Measurements from ENCODE around the gene SMAD3. TPM values are rescaled to one million over a fixed set of nuclear protein-coding genes. Genes with fewer than 3 reads are reported as not detected.
"Not testable (repeated sequence)": the region's sequence is repeated elsewhere in the genome, so short reads cannot be mapped to it uniquely, and the experiment has no call there.

SMAD3 gene
- 10 to 100 TPM; 23.2 to 25.7 (median 24.4) TPM for total RNA-seq

DNA sequence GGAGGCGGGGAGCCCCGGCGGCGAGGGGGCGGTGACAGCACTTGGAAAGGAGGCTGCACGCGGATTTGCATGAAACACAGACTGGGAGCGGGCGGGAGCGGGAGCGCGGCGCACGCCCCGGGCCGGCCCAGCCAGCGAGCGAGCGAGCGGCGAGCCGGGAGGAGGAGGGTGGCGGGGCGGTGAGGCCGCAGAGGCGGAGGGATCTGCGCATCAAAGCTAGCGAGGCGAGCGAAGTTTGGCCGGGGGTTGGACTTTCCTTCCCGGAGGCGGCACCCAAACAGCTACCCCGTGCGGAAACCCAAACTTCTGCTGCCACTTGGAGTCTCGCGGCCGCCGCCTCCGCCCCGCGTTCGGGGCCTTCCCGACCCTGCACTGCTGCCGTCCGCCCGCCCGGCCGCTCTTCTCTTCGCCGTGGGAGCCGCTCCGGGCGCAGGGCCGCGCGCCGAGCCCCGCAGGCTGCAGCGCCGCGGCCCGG lies at the start of gene SMAD3:
Gene SMAD3 (plus strand): TSS at position 72 of the 475 bp plus-strand sequence. CDS start 553 bp downstream, outside the sequence.
- H3K4me1 Mint-ChIP-seq (ENCODE audit: low read depth): peaks cover 64% of the 10 kb centered on the region
- H3K9me3 Mint-ChIP-seq: no peaks in the 10 kb centered on the region
- peak; percentile 51 to 52 for ATAC-seq
- peak; percentile 68 for DNase-seq
- no peaks in the 10 kb centered on the region for H3K27me3 Mint-ChIP-seq (ENCODE audit: low read depth)
- peak within 1 kb of the TSS; percentile 95 for H3K4me3 Mint-ChIP-seq
- H3K36me3 Mint-ChIP-seq (ENCODE audit: insufficient read depth): peaks cover 7% of the 10 kb centered on the region

DNA sequence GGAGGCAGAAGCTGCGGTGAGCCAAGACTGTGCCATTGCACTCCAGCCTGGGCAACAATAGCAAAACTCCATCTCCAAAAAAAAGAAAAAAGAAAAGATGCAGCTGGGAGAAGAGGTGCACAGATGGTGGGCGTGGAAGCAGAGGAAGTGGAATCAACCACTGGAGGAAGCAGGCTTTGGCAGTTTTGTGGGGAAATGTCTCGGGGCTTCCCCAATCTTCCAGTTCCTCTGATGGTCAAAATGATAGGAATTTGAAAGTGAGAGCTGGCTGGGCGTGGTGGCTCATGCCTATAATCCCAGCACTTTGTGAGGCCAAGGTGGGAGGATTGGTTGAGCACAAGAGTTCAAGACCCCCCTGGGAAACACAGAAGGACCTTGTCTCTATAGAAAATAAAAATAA lies 48.1 kb upstream of the SMAD3 start:
- Mint-ChIP-seq H3K9me3 (no peaks in the 10 kb centered on the region), H3K4me1 (ENCODE audit: low read depth) (peaks cover 5% of the 10 kb centered on the region), H3K36me3 (ENCODE audit: insufficient read depth) (no peaks in the 10 kb centered on the region), H3K27me3 (ENCODE audit: low read depth) (no peaks in the 10 kb centered on the region), H3K4me3 (no peak overlapping the region)
- ATAC-seq: no peak
- DNase-seq: no peak

DNA sequence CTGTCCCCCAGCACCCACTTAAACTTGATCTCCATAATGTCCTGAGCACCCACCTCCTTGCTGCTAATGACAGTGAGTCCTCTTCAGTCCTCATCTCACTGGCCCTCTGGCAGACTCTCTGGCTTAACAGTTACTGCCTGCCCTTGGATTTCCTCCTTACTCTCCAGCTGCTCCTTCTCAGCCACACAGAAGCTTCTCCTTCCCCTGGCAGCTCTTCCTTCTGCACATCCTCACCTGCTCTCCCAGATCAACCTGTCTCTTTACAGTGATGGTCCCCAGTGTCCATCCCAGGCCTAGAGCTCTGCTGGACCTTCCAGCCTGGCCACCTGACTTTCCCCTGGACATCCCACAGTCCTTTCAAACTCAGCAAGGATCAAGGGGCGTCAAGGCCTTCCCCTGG lies 47.4 kb upstream of the SMAD3 start:
- no peaks in the 10 kb centered on the region for H3K9me3 Mint-ChIP-seq
- no peaks in the 10 kb centered on the region for H3K27me3 Mint-ChIP-seq (ENCODE audit: low read depth)
- H3K4me1 Mint-ChIP-seq (ENCODE audit: low read depth): peaks cover 5% of the 10 kb centered on the region
- ATAC-seq: no peak
- no peak overlapping the region for H3K4me3 Mint-ChIP-seq
- DNase-seq: no peak
- H3K36me3 Mint-ChIP-seq (ENCODE audit: insufficient read depth): no peaks in the 10 kb centered on the region

DNA sequence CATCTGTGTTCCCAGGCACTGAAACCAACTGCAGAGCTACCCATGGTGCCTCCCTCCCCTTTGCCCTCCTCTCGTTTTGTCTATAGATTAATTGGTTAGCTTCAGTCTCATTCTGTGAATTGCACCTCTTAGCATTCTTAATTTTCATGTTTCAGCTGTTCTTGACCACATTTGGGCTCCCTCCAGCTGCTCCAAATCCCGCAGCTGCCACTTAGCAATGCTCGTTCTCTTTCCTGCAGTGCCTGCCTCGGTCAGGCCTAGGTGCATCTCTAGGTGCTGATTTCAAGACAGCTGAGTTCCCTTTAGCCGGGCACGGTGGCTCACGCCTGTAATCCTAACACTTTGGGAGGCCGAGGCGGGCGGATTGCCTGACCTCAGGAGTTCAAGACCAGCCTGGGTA lies 47.0 kb upstream of the SMAD3 start:
- H3K36me3 Mint-ChIP-seq (ENCODE audit: insufficient read depth): no peaks in the 10 kb centered on the region
- ATAC-seq (no peak), DNase-seq (no peak)
- H3K4me3 Mint-ChIP-seq: no peak overlapping the region
- H3K4me1 Mint-ChIP-seq (ENCODE audit: low read depth): peaks cover 5% of the 10 kb centered on the region
- no peaks in the 10 kb centered on the region for H3K27me3 Mint-ChIP-seq (ENCODE audit: low read depth)
- no peaks in the 10 kb centered on the region for H3K9me3 Mint-ChIP-seq

DNA sequence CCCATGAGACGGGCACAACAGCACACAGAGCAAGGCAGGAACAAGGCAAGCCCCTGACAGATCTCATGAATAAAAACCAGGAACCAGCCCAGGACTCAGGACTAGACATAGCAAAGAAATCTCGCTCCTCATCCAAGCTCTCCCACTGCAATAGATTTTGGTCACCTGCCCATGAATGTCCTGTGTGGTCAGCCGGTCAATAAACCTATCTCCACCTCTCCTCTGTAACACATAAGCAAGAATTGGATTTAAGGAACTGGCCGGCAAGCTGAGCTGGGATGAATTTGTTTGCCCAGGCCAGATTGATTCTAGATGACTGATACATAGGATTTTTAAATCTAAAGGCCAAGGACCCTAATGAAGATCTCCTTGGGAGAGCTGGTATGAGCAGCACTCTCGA lies 46.3 kb upstream of the SMAD3 start:
- no peak for DNase-seq
- Mint-ChIP-seq H3K36me3 (ENCODE audit: insufficient read depth) (no peaks in the 10 kb centered on the region), H3K4me1 (ENCODE audit: low read depth) (peaks cover 6% of the 10 kb centered on the region), H3K4me3 (no peak overlapping the region), H3K9me3 (no peaks in the 10 kb centered on the region), H3K27me3 (ENCODE audit: low read depth) (no peaks in the 10 kb centered on the region)
- ATAC-seq: no peak

DNA sequence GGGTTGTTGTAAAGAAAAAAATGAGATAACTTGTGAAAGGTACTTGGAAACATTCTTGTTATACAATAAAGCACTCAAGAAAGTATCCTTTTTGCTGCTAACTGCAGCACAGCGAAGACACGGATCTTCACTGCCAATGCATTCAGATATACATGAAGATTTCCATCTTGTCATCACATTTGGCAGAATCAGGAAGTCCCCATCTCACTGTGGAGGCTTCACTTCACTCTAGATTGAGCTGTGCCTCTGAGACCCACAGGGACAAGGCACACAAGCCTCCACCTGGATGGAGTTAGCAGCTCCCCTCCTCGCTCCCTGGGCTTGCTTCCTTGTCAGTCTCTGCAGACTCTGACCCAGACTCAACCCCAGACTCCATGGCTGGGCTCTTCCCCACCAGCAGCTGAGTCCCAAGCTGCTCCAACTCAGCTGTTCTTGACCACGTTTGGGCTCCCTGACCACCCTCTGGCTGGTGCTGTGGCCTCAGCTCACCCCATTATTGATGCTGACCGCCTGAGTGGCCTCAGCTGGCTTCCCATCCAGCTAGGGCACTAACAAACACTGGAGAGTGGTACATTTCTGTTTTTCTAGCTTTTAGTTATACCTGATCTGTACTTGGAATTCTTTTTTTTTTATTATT lies 45.4 kb upstream of the SMAD3 start:
- Mint-ChIP-seq H3K27me3 (ENCODE audit: low read depth) (no peaks in the 10 kb centered on the region), H3K4me3 (no peak overlapping the region), H3K4me1 (ENCODE audit: low read depth) (peaks cover 15% of the 10 kb centered on the region), H3K36me3 (ENCODE audit: insufficient read depth) (no peaks in the 10 kb centered on the region), H3K9me3 (no peaks in the 10 kb centered on the region)
- ATAC-seq (no peak), DNase-seq (no peak)

DNA sequence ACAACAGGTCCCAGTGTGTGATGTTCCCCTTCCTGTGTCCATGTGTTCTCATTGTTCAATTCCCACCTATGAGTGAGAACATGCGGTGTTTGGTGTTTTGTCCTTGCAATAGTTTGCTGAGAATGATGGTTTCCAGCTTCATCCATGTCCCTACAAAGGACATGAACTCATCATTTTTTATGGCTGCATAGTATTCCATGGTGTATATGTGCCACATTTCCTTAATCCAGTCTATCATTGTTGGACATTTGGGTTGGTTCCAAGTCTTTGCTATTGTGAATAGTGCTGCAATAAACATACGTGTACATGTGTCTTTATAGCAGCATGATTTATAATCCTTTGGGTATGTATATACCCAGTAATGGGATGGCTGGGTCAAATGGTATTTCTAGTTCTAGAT lies 44.7 kb upstream of the SMAD3 start:
- H3K36me3 Mint-ChIP-seq (ENCODE audit: insufficient read depth); ATAC-seq; DNase-seq; H3K9me3 Mint-ChIP-seq; H3K27me3 Mint-ChIP-seq (ENCODE audit: low read depth); H3K4me3 Mint-ChIP-seq: not testable (repeated sequence)
- peaks cover 19% of the 10 kb centered on the region for H3K4me1 Mint-ChIP-seq (ENCODE audit: low read depth)

DNA sequence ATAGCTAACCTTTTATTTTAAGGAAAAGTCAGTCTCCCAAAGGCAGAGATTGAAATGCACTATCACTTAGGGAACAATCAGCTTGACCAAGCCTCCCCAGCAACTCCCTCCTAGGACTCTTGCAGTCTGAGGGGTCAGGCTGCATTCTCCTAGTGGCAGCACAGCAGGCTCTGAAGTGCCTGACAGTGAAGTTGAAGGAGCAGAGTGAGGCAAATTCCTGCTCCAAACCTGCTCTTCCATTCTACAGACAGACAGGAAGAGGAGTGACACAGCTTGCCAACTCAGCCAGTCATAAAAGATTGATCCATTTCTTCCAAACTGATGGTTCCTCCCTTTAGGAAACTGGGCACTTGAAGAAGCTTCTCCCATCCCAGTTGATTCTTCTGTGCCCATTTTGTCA lies 43.9 kb upstream of the SMAD3 start:
- no peaks in the 10 kb centered on the region for H3K27me3 Mint-ChIP-seq (ENCODE audit: low read depth)
- no peak for DNase-seq
- no peak overlapping the region for H3K4me3 Mint-ChIP-seq
- H3K4me1 Mint-ChIP-seq (ENCODE audit: low read depth): peaks cover 22% of the 10 kb centered on the region
- H3K36me3 Mint-ChIP-seq (ENCODE audit: insufficient read depth): no peaks in the 10 kb centered on the region
- no peak for ATAC-seq
- no peaks in the 10 kb centered on the region for H3K9me3 Mint-ChIP-seq

DNA sequence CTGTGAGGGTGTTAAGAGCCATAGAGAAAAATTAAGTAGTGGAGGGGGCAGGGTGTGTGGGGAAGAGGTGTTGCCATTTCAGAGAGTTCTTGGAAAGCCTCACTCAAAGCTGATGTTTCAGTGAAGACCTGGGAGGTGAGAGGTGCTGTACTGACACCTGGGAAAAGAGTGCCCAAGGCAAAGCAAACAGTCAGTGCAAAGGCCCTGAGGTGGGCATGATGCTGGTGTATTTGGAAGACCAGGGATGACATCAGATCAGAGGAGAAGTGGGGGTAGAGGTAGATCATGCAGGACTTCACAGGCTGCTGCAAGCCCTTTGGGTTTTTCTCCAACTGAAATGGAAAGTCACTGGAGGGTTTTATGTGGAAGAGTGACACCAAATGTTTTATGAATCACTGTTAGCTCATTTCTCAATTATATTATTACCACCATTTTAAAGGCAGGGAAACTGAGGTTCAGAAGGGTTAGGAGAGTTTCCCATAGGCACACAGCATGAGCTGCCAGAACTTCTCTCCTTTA lies 42.8 kb upstream of the SMAD3 start:
- DNase-seq: no peak
- no peak for ATAC-seq
- H3K27me3 Mint-ChIP-seq (ENCODE audit: low read depth): no peaks in the 10 kb centered on the region
- H3K4me3 Mint-ChIP-seq: no peak overlapping the region
- peaks cover 22% of the 10 kb centered on the region for H3K4me1 Mint-ChIP-seq (ENCODE audit: low read depth)
- H3K9me3 Mint-ChIP-seq: no peaks in the 10 kb centered on the region
- H3K36me3 Mint-ChIP-seq (ENCODE audit: insufficient read depth): no peaks in the 10 kb centered on the region

DNA sequence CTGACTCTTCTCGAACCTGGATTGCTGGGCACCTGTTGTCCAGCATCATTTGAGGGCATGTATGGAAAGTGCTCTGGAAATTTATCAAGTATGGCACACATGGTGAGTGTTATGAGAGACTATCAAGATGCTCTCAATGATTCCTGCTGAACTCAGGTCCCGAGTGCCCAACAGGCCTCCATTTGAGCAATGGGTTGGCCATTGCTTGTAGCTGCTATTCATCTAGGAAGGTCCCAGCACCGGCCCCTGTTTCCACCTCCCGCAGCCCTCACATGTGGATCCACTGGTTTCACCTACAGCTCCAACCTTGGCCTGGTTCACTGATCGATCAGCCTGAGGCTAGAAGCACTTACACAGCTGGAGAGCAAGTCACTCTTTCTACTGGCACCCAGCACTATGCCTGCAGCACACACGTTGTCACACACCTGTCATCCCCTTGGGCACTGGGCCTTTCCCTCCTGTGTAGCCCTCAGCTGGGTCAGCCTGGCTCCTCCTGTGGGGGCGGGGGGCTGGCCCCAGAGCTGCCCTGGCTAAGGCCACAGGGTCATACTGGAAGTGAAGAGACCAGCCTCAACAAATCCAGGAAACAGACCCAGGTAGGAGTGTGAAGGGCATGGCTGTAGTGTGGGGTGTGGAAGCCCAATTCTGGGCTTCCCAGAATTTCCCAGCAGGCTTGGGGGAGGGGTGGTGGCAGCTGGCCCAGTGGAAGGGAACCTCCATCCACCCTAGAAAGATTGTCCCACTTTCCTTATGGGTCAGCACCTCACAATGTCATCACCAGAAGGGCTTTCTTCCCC lies 41.7 kb upstream of the SMAD3 start:
- no peaks in the 10 kb centered on the region for H3K9me3 Mint-ChIP-seq
- H3K27me3 Mint-ChIP-seq (ENCODE audit: low read depth): no peaks in the 10 kb centered on the region
- no peak for ATAC-seq
- H3K36me3 Mint-ChIP-seq (ENCODE audit: insufficient read depth): no peaks in the 10 kb centered on the region
- H3K4me1 Mint-ChIP-seq (ENCODE audit: low read depth): peaks cover 26% of the 10 kb centered on the region
- no peak for DNase-seq
- no peak overlapping the region for H3K4me3 Mint-ChIP-seq

DNA sequence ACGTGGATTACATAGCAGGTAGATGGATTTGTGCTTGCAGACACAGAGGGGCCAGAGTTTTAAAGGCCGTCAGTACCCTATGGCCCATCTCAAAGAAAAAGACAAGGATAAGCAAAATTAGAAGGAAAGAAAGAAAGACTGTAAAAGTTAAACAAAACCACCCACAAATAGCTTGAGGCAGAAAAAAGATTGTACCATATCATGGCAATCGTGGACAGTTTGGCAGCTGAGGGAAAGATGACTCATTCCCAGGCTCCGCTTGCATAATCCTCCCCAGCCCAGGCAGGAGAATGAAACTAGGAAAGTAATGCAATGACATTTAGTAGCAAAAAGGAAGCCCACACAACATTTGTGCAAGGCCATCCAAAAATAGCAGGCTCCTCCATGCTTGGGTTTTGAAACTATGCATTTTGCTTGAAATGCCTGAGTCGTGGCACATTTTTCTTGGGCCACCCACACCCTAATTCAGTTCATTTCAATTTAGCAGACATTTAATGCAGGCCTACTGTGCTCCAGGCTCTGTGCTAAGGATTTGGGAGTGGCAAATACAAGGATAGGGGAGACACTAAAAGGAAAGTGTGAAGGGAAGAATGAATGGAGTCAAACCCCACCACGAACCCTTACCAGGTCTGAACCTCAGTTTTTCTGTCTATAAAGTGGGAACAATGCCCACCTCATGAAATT lies 40.9 kb upstream of the SMAD3 start:
- DNase-seq (no peak), ATAC-seq (peak; percentile 42 to 59)
- Mint-ChIP-seq H3K36me3 (ENCODE audit: insufficient read depth) (no peaks in the 10 kb centered on the region), H3K4me1 (ENCODE audit: low read depth) (peaks cover 26% of the 10 kb centered on the region), H3K4me3 (no peak overlapping the region), H3K9me3 (no peaks in the 10 kb centered on the region), H3K27me3 (ENCODE audit: low read depth) (no peaks in the 10 kb centered on the region)

DNA sequence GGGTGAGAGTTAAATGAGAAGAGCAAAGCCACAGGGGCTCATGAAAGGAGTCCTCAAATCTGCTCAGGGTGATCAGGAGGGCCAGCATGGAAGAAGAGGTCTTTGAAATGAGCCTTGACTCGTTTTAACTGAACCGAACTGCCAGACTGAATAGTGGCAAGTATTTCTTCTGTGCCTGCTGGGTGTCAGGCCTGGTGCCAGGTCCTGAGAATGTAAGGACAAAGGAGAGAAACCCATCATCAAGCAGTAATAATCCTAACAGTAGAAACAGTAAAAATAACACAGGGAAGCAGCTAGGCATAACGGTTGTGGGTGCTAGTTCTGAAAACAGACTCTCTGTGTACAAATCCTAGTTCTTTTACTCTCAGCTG lies 40.4 kb upstream of the SMAD3 start:
- ATAC-seq (no peak), DNase-seq (no peak)
- peaks cover 26% of the 10 kb centered on the region for H3K4me1 Mint-ChIP-seq (ENCODE audit: low read depth)
- H3K4me3 Mint-ChIP-seq: no peak overlapping the region
- no peaks in the 10 kb centered on the region for H3K36me3 Mint-ChIP-seq (ENCODE audit: insufficient read depth)
- no peaks in the 10 kb centered on the region for H3K9me3 Mint-ChIP-seq
- no peaks in the 10 kb centered on the region for H3K27me3 Mint-ChIP-seq (ENCODE audit: low read depth)

DNA sequence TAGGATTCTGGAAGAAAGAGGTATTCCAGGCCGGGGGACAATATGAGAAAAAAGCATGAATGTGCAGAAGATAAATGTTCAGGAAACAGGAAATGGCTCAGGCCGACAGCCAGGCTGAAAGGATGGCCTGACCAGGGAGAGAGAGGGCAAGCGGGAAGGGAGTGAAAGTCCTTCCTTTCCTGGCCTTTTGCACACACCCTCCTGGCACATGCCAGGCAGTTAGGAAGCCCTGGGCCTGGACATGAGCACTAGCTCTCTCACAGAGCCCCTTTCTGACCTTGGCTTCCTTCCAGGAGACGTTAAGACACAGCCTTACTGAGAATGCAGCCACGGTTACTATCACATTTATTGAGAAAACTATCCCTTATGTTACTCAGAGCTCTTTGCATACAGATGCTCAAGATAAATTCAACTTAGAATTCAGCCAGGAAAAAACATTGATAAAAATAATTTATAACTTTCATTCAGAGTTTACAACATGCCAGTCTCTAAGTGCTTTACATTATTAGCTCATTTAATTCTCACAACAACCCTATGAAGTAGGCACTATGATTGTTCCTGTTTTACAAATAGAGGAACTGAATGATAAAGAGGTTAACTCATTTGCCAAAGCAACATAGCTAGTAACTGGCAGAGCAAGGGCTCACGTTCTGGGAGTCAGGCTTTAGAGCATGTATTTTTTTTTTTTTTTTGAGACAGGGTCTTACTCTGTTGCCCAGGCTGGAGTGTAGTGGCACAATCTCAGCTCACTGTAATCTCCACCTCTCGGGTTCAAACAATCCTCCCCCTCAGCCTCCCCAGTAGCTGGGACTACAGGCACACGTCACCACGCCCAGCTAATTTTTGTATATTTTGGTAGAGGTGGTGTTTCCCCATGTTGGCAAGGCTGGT lies 39.4 kb upstream of the SMAD3 start:
- Mint-ChIP-seq H3K4me3 (no peak overlapping the region), H3K36me3 (ENCODE audit: insufficient read depth) (no peaks in the 10 kb centered on the region), H3K27me3 (ENCODE audit: low read depth) (no peaks in the 10 kb centered on the region), H3K9me3 (no peaks in the 10 kb centered on the region), H3K4me1 (ENCODE audit: low read depth) (peaks cover 26% of the 10 kb centered on the region)
- DNase-seq (no peak), ATAC-seq (no peak)

DNA sequence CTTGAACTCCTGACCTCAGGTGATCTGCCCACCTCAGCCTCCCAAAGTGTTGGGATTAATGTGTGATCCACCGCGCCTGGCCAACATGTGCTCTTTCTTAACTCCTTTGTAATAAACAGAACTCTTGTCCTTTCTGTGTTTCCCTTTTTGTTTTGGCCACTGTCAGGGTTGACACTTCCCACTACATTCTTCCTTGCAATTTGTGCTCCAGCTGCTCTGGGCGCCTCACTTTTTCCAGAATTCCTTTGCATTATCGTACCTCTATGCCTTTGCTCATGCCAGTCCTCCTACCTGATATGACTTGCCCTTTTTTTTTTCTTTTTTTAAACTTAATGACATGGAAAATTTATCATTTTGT lies 38.8 kb upstream of the SMAD3 start:
- no peak for ATAC-seq
- Mint-ChIP-seq H3K4me1 (ENCODE audit: low read depth) (peaks cover 26% of the 10 kb centered on the region), H3K36me3 (ENCODE audit: insufficient read depth) (no peaks in the 10 kb centered on the region), H3K27me3 (ENCODE audit: low read depth) (no peaks in the 10 kb centered on the region), H3K9me3 (no peaks in the 10 kb centered on the region), H3K4me3 (no peak overlapping the region)
- DNase-seq: no peak
